HepG2 (cell line): ENCODE measurements around the gene HSPA1L. TPM values are rescaled to one million over a fixed set of nuclear protein-coding genes. Genes with fewer than 3 reads are reported as not detected.

Source experiments
- HIVEP1 ChIP-seq: sonication (generic); formaldehyde crosslinking; IDR thresholded peaks from 2 replicates; pipeline ENCODE4 v1.4.0; 2020; ENCODE audit warnings: mild to moderate bottlenecking, missing genetic modification reagents
- HNRNPL ChIP-seq: fragments of 200-400 bp; formaldehyde crosslinking; IDR thresholded peaks from 2 replicates; pipeline ENCODE4 v1.6.1; 2017; ENCODE audit warnings: mild to moderate bottlenecking, low read depth, low read length
- MAFG ChIP-seq: sonication (generic); formaldehyde crosslinking; IDR thresholded peaks from 2 replicates; pipeline ENCODE4 v1.5.1; 2020; ENCODE audit warnings: mild to moderate bottlenecking, missing genetic modification reagents
- REL ChIP-seq: sonication (generic); formaldehyde crosslinking; conservative IDR thresholded peaks from 2 replicates; pipeline ENCODE4 v1.8.0; 2022; ENCODE audit warnings: mild to moderate bottlenecking, missing genetic modification reagents, moderate library complexity
- RELA ChIP-seq: sonication (generic); formaldehyde crosslinking; IDR thresholded peaks from 2 replicates; pipeline ENCODE4 v1.4.0; 2020; ENCODE audit warnings: missing genetic modification reagents
- RXRA ChIP-seq: sonication (generic); formaldehyde crosslinking; IDR thresholded peaks from 2 replicates; pipeline ENCODE4 v1.5.1; 2020; ENCODE audit warnings: missing genetic modification reagents
- SMAD9 ChIP-seq: sonication (generic); formaldehyde crosslinking; IDR thresholded peaks from 2 replicates; pipeline ENCODE4 v1.5.1; 2020; ENCODE audit warnings: mild to moderate bottlenecking, missing genetic modification reagents
- SP4 ChIP-seq: sonication (generic); formaldehyde crosslinking; IDR thresholded peaks from 2 replicates; pipeline ENCODE4 v1.8.1; 2023; ENCODE audit warnings: mild to moderate bottlenecking, missing genetic modification reagents
- SP5 ChIP-seq: IDR thresholded peaks from 2 replicates; pipeline ENCODE4 v1.6.1; 2016; ENCODE audit warnings: low read depth, borderline replicate concordance
- THYN1 ChIP-seq: sonication (generic); formaldehyde crosslinking; IDR thresholded peaks from 2 replicates; pipeline ENCODE4 v1.8.1; 2023; ENCODE audit warnings: low read depth, mild to moderate bottlenecking, moderate library complexity, missing genetic modification reagents, borderline replicate concordance
- ZBTB8A ChIP-seq: sonication (generic); formaldehyde crosslinking; IDR thresholded peaks from 2 replicates; pipeline ENCODE4 v1.4.0; 2020; ENCODE audit warnings: mild to moderate bottlenecking, low read depth, missing genetic modification reagents, borderline replicate concordance
- ZMYM4 ChIP-seq: sonication (generic); formaldehyde crosslinking; IDR thresholded peaks from 2 replicates; pipeline ENCODE4 v1.8.1; 2023; ENCODE audit warnings: mild to moderate bottlenecking, missing genetic modification reagents
- ZNF430 ChIP-seq: sonication (generic); formaldehyde crosslinking; IDR thresholded peaks from 2 replicates; pipeline ENCODE4 v1.9.0; 2021; ENCODE audit warnings: mild to moderate bottlenecking, missing genetic modification reagents
- ZNF660 ChIP-seq: sonication (generic); formaldehyde crosslinking; IDR thresholded peaks from 2 replicates; pipeline ENCODE4 v1.5.1; 2020; ENCODE audit warnings: mild to moderate bottlenecking, low read depth, missing genetic modification reagents, borderline replicate concordance
- polyA plus RNA-seq, 8 experiments: library from polyadenylated mRNA; depleted of rRNA in 3 of 8; stranded (reverse) in 7 of 8; unstranded in 1 of 8; fragments of >200 nt; fragmentation: Illumina TruSeq in 4 of 8; extraction: Trizol in 4 of 8; gene quantifications; 2 replicates each; pipeline versions ENCODE4 v1.2.1 to v1.2.3, GENCODE V29; 2011 to 2016; ENCODE audit warnings: low read depth in 4 of 8, missing spikeins in 1 of 8, mixed read lengths in 1 of 8; ENCODE audit not compliant: insufficient read depth in 1 of 8
- total RNA-seq, 5 experiments: library from RNA; depleted of rRNA; stranded (reverse); fragments of >200 nt; fragmentation: Illumina TruSeq; extraction: Trizol; gene quantifications; 2 replicates each; pipeline ENCODE4 v1.2.3, GENCODE V29; 2016; ENCODE audit warnings: low read depth in 1 of 5
- TF ChIP-seq, protein P1 (sequence below): sonication (generic); formaldehyde crosslinking; IDR thresholded peaks from 2 replicates; pipeline ENCODE4 v1.5.1; 2020; ENCODE audit warnings: mild to moderate bottlenecking, missing genetic modification reagents, borderline replicate concordance
- TF ChIP-seq, protein P2 (sequence below): sonication (generic); formaldehyde crosslinking; IDR thresholded peaks from 2 replicates; pipeline ENCODE4 v1.4.0; 2020; ENCODE audit warnings: mild to moderate bottlenecking, missing genetic modification reagents
- TF ChIP-seq, protein P3 (sequence below): sonication (generic); formaldehyde crosslinking; IDR thresholded peaks from 2 replicates; pipeline ENCODE4 v1.5.0; 2020; ENCODE audit warnings: mild to moderate bottlenecking, missing genetic modification reagents, borderline replicate concordance

The HSPA1L gene
- total and polyA plus RNA-seq, 2 of the 13 experiments (the other 11 are each of a cell fraction or from before 2014, with no cell fraction given): 0.55 to 1.0 TPM

- TF ChIP-seq, protein P1, sequence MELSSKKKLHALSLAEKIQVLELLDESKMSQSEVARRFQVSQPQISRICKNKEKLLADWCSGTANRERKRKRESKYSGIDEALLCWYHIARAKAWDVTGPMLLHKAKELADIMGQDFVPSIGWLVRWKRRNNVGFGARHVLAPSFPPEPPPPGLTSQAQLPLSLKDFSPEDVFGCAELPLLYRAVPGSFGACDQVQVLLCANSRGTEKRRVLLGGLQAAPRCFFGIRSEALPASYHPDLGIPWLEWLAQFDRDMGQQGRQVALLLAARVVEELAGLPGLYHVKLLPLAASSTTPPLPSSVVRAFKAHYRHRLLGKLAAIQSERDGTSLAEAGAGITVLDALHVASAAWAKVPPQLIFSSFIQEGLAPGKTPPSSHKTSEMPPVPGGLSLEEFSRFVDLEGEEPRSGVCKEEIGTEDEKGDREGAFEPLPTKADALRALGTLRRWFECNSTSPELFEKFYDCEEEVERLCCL (CRISPR knock-in tag): peak; percentile 94; the same call in 1 of the 2 replicates
- peak; percentile 89 for TF ChIP-seq ZMYM4
- no peak for TF ChIP-seq REL (CRISPR knock-in tag)
- TF ChIP-seq RXRA: peak; percentile 85; the same call in 1 of the 2 replicates
- TF ChIP-seq SP4: peak; percentile 90
- TF ChIP-seq RELA: peak; percentile 86; the same call in 1 of the 2 replicates
- no peak for TF ChIP-seq ZNF660
- TF ChIP-seq, protein P2, sequence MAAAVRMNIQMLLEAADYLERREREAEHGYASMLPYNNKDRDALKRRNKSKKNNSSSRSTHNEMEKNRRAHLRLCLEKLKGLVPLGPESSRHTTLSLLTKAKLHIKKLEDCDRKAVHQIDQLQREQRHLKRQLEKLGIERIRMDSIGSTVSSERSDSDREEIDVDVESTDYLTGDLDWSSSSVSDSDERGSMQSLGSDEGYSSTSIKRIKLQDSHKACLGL (CRISPR knock-in tag): peak; percentile 88; the same call in 1 of the 2 replicates
- peak; percentile 65; the same call in 1 of the 2 replicates for TF ChIP-seq HNRNPL
- TF ChIP-seq SMAD9 (CRISPR knock-in tag): peak; percentile 70; the same call in 1 of the 2 replicates
- TF ChIP-seq THYN1 (CRISPR knock-in tag): peak; percentile 57; the same call in 1 of the 2 replicates
- TF ChIP-seq, protein P3, sequence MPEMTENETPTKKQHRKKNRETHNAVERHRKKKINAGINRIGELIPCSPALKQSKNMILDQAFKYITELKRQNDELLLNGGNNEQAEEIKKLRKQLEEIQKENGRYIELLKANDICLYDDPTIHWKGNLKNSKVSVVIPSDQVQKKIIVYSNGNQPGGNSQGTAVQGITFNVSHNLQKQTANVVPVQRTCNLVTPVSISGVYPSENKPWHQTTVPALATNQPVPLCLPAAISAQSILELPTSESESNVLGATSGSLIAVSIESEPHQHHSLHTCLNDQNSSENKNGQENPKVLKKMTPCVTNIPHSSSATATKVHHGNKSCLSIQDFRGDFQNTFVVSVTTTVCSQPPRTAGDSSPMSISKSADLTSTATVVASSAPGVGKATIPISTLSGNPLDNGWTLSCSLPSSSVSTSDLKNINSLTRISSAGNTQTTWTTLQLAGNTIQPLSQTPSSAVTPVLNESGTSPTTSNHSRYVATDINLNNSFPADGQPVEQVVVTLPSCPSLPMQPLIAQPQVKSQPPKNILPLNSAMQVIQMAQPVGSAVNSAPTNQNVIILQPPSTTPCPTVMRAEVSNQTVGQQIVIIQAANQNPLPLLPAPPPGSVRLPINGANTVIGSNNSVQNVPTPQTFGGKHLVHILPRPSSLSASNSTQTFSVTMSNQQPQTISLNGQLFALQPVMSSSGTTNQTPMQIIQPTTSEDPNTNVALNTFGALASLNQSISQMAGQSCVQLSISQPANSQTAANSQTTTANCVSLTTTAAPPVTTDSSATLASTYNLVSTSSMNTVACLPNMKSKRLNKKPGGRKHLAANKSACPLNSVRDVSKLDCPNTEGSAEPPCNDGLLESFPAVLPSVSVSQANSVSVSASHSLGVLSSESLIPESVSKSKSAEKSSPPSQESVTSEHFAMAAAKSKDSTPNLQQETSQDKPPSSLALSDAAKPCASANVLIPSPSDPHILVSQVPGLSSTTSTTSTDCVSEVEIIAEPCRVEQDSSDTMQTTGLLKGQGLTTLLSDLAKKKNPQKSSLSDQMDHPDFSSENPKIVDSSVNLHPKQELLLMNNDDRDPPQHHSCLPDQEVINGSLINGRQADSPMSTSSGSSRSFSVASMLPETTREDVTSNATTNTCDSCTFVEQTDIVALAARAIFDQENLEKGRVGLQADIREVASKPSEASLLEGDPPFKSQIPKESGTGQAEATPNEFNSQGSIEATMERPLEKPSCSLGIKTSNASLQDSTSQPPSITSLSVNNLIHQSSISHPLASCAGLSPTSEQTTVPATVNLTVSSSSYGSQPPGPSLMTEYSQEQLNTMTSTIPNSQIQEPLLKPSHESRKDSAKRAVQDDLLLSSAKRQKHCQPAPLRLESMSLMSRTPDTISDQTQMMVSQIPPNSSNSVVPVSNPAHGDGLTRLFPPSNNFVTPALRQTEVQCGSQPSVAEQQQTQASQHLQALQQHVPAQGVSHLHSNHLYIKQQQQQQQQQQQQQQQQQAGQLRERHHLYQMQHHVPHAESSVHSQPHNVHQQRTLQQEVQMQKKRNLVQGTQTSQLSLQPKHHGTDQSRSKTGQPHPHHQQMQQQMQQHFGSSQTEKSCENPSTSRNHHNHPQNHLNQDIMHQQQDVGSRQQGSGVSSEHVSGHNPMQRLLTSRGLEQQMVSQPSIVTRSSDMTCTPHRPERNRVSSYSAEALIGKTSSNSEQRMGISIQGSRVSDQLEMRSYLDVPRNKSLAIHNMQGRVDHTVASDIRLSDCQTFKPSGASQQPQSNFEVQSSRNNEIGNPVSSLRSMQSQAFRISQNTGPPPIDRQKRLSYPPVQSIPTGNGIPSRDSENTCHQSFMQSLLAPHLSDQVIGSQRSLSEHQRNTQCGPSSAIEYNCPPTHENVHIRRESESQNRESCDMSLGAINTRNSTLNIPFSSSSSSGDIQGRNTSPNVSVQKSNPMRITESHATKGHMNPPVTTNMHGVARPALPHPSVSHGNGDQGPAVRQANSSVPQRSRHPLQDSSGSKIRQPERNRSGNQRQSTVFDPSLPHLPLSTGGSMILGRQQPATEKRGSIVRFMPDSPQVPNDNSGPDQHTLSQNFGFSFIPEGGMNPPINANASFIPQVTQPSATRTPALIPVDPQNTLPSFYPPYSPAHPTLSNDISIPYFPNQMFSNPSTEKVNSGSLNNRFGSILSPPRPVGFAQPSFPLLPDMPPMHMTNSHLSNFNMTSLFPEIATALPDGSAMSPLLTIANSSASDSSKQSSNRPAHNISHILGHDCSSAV: peak; percentile 54; the same call in 1 of the 2 replicates
- peak; percentile 96 for TF ChIP-seq ZNF430 (CRISPR knock-in tag)
- TF ChIP-seq HIVEP1 (CRISPR knock-in tag): peak; percentile 97
- TF ChIP-seq MAFG: no peak
- peak; percentile 68; the same call in 1 of the 2 replicates for TF ChIP-seq SP5 (CRISPR knock-in tag)
- TF ChIP-seq ZBTB8A (CRISPR knock-in tag): 0 out of 2 replicates have a peak, but pooled peaks have one; percentile 59
These were observed 8.4 kb downstream of the HSPA1L start, which contains the start of gene LSM2 (continued) for GRCh38 chr6:31806470-31807272.
